ENCODE measurements around the gene KRTAP10-11.
"Not testable (repeated sequence)": the region's sequence is repeated elsewhere in the genome, so short reads cannot be mapped to it uniquely, and the experiment has no call there.

DNA sequence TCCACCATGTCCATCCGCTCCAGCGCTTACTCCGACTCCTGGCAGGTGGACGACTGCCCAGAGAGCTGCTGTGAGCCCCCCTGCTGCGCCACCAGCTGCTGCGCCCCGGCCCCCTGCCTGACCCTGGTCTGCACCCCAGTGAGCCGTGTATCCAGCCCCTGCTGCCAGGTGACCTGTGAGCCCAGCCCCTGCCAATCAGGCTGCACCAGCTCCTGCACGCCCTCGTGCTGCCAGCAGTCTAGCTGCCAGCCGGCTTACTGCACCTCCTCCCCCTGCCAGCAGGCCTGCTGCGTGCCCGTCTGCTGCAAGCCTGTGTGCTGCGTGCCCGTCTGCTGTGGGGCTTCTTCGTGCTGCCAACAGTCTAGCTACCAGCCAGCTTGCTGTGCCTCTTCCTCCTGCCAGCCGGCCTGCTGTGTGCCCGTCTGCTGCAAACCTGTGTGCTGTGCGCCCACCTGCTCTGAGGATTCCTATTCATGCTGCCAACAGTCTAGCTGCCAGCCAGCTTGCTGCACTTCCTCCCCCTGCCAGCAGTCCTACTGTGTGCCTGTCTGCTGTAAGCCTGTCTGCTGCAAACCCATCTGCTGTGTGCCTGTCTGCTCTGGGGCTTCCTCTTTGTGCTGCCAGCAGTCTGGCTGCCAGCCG lies 18.9 kb upstream of the KRTAP10-11 start:
- TF ChIP-seq, protein P1, sequence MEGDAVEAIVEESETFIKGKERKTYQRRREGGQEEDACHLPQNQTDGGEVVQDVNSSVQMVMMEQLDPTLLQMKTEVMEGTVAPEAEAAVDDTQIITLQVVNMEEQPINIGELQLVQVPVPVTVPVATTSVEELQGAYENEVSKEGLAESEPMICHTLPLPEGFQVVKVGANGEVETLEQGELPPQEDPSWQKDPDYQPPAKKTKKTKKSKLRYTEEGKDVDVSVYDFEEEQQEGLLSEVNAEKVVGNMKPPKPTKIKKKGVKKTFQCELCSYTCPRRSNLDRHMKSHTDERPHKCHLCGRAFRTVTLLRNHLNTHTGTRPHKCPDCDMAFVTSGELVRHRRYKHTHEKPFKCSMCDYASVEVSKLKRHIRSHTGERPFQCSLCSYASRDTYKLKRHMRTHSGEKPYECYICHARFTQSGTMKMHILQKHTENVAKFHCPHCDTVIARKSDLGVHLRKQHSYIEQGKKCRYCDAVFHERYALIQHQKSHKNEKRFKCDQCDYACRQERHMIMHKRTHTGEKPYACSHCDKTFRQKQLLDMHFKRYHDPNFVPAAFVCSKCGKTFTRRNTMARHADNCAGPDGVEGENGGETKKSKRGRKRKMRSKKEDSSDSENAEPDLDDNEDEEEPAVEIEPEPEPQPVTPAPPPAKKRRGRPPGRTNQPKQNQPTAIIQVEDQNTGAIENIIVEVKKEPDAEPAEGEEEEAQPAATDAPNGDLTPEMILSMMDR (IDR thresholded peaks at IDR 0.05; ENCODE audit: low read depth, low read length, poor library complexity, severe bottlenecking) = not testable (repeated sequence)
- not testable (repeated sequence) for TF ChIP-seq EZH2phosphoT487 (IDR thresholded peaks at IDR 0.05; ENCODE audit: borderline replicate concordance, low read length)
